IMR-90 (cell line): ENCODE measurements around the gene HEBP1.

Experiments
- BHLHE40 ChIP-seq: fragments of 150-350 bp; IDR thresholded peaks from 2 replicates; pipeline ENCODE4 v1.6.1; 2016; ENCODE audit warnings: mild to moderate bottlenecking, low read depth, low read length
- CEBPB ChIP-seq: IDR thresholded peaks from 2 replicates; pipeline ENCODE4 v1.6.1; 2012; ENCODE audit warnings: low read depth, low read length, improper control_type of control experiment
- CHD1 ChIP-seq: IDR thresholded peaks from 2 replicates; pipeline ENCODE4 v1.6.1; 2012; ENCODE audit warnings: low read depth, low read length, improper control_type of control experiment
- CTCF ChIP-seq: conservative IDR thresholded peaks from 2 replicates; pipeline ENCODE4 v1.5.1; 2012; ENCODE audit warnings: mild to moderate bottlenecking, low read depth, low read length, improper control_type of control experiment
- FOS ChIP-seq: fragments of 150-350 bp; IDR thresholded peaks from 2 replicates; pipeline ENCODE4 v1.6.1; 2016; ENCODE audit warnings: low read depth, low read length
- MXI1 ChIP-seq: IDR thresholded peaks from 2 replicates; pipeline ENCODE4 v1.6.1; 2012; ENCODE audit warnings: low read depth, mild to moderate bottlenecking, low read length, moderate library complexity, borderline replicate concordance
- POLR2A ChIP-seq: IDR thresholded peaks from 2 replicates; pipeline ENCODE4 v1.6.1; 2012; ENCODE audit warnings: mild to moderate bottlenecking, low read depth, low read length
- RCOR1 ChIP-seq: IDR thresholded peaks from 2 replicates; pipeline ENCODE4 v1.6.1; 2012; ENCODE audit warnings: mild to moderate bottlenecking, low read length, improper control_type of control experiment; ENCODE audit not compliant: insufficient replicate concordance
- RFX5 ChIP-seq: IDR thresholded peaks from 2 replicates; pipeline ENCODE4 v1.8.0; 2012; ENCODE audit warnings: low read depth, mild to moderate bottlenecking, low read length, moderate library complexity
- TF ChIP-seq, protein P1 (sequence below): fragments of 150-350 bp; IDR thresholded peaks from 2 replicates; pipeline ENCODE4 v1.6.1; 2017; ENCODE audit warnings: mild to moderate bottlenecking, antibody characterized with exemption, low read length, low read depth

DNA sequence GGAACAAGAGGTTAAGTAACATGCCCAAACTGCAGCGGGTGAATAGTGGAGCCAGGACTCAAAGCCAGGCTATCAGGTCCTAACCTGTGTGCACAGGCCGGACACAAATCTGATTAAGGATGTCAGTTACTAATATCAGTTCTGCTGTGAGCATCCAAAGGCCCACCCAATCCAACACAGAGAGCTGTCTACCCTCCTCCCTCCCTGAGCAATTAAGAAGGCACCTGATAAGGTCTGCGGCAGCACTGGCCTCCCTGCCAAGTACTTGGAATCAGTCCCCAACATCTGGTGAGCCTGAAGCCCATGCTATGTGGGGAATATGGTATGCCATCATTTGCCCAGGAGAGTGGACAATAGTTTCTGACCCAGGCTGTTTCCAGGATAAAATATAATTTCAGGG is 3.9 kb downstream of the HEBP1 start:
- no peak for TF ChIP-seq CTCF
- no peak for TF ChIP-seq MXI1
- no peak for TF ChIP-seq RFX5
- TF ChIP-seq FOS, result no peak
- TF ChIP-seq CHD1, result no peak
- TF ChIP-seq, protein P1, sequence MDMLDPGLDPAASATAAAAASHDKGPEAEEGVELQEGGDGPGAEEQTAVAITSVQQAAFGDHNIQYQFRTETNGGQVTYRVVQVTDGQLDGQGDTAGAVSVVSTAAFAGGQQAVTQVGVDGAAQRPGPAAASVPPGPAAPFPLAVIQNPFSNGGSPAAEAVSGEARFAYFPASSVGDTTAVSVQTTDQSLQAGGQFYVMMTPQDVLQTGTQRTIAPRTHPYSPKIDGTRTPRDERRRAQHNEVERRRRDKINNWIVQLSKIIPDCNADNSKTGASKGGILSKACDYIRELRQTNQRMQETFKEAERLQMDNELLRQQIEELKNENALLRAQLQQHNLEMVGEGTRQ, result no peak
- no peak for TF ChIP-seq CEBPB
- no peak for TF ChIP-seq POLR2A
- no peak for TF ChIP-seq BHLHE40
- no peak for TF ChIP-seq RCOR1
